K562 (cell line): ENCODE measurements around the gene RUVBL2. TPM values are rescaled to one million over a fixed set of nuclear protein-coding genes. Genes with fewer than 3 reads are reported as not detected.

Experiments used
- CREM ChIP-seq: IDR thresholded peaks from 2 replicates; pipeline ENCODE4 v1.6.1; 2014; ENCODE audit warnings: antibody characterized with exemption, low read depth
- GATA2 ChIP-seq: sonication (generic); formaldehyde crosslinking; IDR thresholded peaks from 2 replicates; pipeline ENCODE4 v1.4.0; 2020; ENCODE audit warnings: mild to moderate bottlenecking, missing genetic modification reagents
- HIVEP1 ChIP-seq: fragments of 250-450 bp; sonication (Bioruptor Pico); IDR thresholded peaks from 2 replicates; pipeline ENCODE4 v1.4.0; 2020; ENCODE audit warnings: mild to moderate bottlenecking
- KAT2B ChIP-seq: IDR thresholded peaks from one replicate; pipeline ENCODE4 v1.6.1; 2012; ENCODE audit warnings: low read depth, mild to moderate bottlenecking, control low read depth, inconsistent platforms, low read length, moderate library complexity
- MED1 ChIP-seq: sonication (generic); formaldehyde crosslinking; IDR thresholded peaks from 2 replicates; pipeline ENCODE4 v1.8.1; 2023; ENCODE audit warnings: missing genetic modification reagents, borderline replicate concordance
- NFRKB ChIP-seq: fragments of 450-650 bp; IDR thresholded peaks from 2 replicates; pipeline ENCODE4 v1.6.1; 2016; ENCODE audit warnings: low read depth
- PURB ChIP-seq: sonication (generic); formaldehyde crosslinking; IDR thresholded peaks from 2 replicates; pipeline ENCODE4 v1.9.0; 2021; ENCODE audit warnings: low read depth, mild to moderate bottlenecking, missing genetic modification reagents
- RAD51 ChIP-seq: fragments of 450-650 bp; IDR thresholded peaks from 2 replicates; pipeline ENCODE4 v1.7.1; 2016; ENCODE audit warnings: low read depth, mild to moderate bottlenecking, borderline replicate concordance
- RFX7 ChIP-seq: fragments of 250-450 bp; sonication (Bioruptor Pico); IDR thresholded peaks from 2 replicates; pipeline ENCODE4 v1.5.1; 2021; ENCODE audit warnings: mild to moderate bottlenecking
- SAFB2 ChIP-seq: fragments of 200-400 bp; formaldehyde crosslinking; IDR thresholded peaks from 2 replicates; pipeline ENCODE4 v1.6.1; 2018; ENCODE audit warnings: borderline replicate concordance, low read length, low read depth, moderate library complexity; ENCODE audit not compliant: severe bottlenecking
- SMARCA4 ChIP-seq: fragments of 450-650 bp; IDR thresholded peaks from 2 replicates; pipeline ENCODE4 v1.6.1; 2016
- SRSF1 ChIP-seq: fragments of 200-400 bp; formaldehyde crosslinking; IDR thresholded peaks from 2 replicates; pipeline ENCODE4 v1.6.1; 2017; ENCODE audit warnings: mild to moderate bottlenecking, low read depth, low read length, moderate library complexity
- SRSF7 ChIP-seq: fragments of 200-400 bp; formaldehyde crosslinking; optimal IDR thresholded peaks from 2 replicates; pipeline ENCODE3; 2017; ENCODE audit warnings: mild to moderate bottlenecking, low read depth, low read length
- ZKSCAN1 ChIP-seq: fragments of 150-350 bp; IDR thresholded peaks from 2 replicates; pipeline ENCODE4 v1.6.1; 2016; ENCODE audit warnings: low read depth, low read length
- ZNF431 ChIP-seq: sonication (generic); formaldehyde crosslinking; IDR thresholded peaks from 2 replicates; pipeline ENCODE4 v1.8.0; 2022; ENCODE audit warnings: mild to moderate bottlenecking, missing genetic modification reagents
- ZNF695 ChIP-seq: fragments of 450-650 bp; formaldehyde crosslinking; IDR thresholded peaks from 2 replicates; pipeline ENCODE4 v1.4.0; 2020; ENCODE audit warnings: mild to moderate bottlenecking, moderate library complexity
- polyA plus RNA-seq, 8 experiments: library from polyadenylated mRNA; depleted of rRNA in 4 of 8; stranded (reverse) in 5 of 8; unstranded in 3 of 8; fragments of >200 nt; fragmentation: Nextera tagmentation in 2 of 8; fragmentation: Illumina TruSeq in 1 of 8; extraction: Ambion mirVana in 2 of 8; extraction: Trizol in 1 of 8; gene quantifications; 2 replicates each; pipeline versions ENCODE4 v1.2.1 to v1.2.3, GENCODE V29; 2011 to 2014; ENCODE audit warnings: inconsistent platforms in 1 of 8, missing spikeins in 1 of 8
- total RNA-seq, 7 experiments: library from RNA; depleted of rRNA in 6 of 7; stranded (reverse); fragments of >200 nt in 6 of 7; fragmentation: Illumina TruSeq in 2 of 7; extraction: Trizol in 2 of 7; gene quantifications; 2 replicates each; pipeline versions ENCODE4 v1.2.1 to v1.2.3, GENCODE V29; 2011 to 2021; ENCODE audit warnings: low replicate concordance in 1 of 7
- TF ChIP-seq, protein P1 (sequence below): fragments of 200-400 bp; formaldehyde crosslinking; IDR thresholded peaks from 2 replicates; pipeline ENCODE4 v1.6.1; 2017; ENCODE audit warnings: mild to moderate bottlenecking, low read depth, low read length, moderate library complexity
- TF ChIP-seq, protein P2 (sequence below), 2 experiments: fragments of 450-650 bp in 1 of 2; sonication (generic) in 1 of 2; formaldehyde crosslinking; conservative IDR thresholded peaks; 2 replicates each; pipeline versions ENCODE4 v1.4.0 to v1.8.1; 2020 to 2022; ENCODE audit warnings: mild to moderate bottlenecking in 1 of 2, missing genetic modification reagents in 1 of 2
- TF ChIP-seq, protein P3 (sequence below): sonication (generic); formaldehyde crosslinking; IDR thresholded peaks from 2 replicates; pipeline ENCODE4 v1.8.1; 2023; ENCODE audit warnings: mild to moderate bottlenecking, missing genetic modification reagents
- TF ChIP-seq, protein P4 (sequence below): sonication (generic); formaldehyde crosslinking; IDR thresholded peaks from 2 replicates; pipeline ENCODE4 v1.4.0; 2020; ENCODE audit warnings: mild to moderate bottlenecking, missing genetic modification reagents

The RUVBL2 gene
- total and polyA plus RNA-seq, 9 of the 15 experiments (the other 6 are each of a cell fraction or from before 2014, with no cell fraction given) = 71.4 to 453 (median 237) TPM

DNA sequence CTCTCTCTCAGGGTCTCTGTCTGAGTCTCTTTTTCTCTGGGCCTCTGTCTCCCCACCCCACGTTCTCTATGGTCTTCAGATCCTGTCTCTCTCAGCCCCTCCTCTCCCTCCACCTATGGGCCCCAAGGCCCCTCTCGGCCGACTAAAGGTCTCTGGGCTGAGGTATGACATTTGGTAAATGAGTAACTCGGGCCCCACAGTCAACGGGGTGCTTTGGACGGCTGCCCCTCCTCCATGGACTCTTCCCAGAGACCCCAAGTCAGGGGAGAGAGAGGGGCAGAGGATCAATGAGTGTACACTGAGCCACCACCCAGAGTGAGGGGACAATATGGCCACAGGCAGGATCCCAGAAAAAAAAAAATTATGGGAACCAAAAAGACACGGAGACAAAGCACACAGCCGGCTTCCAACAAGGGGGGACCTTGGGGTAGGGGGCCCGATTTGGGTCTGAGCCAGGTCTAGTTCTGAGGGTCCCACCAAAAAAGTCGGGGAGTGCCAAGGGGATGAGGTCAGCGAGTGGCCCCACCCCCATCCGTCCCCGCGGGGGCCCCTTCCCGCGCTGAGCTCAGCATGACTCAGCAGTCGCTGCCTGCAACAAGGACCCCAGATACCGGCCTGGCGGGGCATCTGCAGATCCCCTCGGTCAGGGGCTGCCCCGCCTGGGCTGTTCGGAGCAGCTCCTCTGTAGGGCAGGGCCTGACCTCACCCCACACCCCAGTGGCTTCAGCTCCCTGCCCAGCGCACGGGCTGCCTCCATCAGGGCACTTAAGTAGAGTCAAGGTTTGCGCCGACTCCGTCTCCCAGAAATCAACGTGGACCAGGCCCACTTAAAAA, 30.1 kb upstream of the RUVBL2 start (continued):
- TF ChIP-seq, protein P1, sequence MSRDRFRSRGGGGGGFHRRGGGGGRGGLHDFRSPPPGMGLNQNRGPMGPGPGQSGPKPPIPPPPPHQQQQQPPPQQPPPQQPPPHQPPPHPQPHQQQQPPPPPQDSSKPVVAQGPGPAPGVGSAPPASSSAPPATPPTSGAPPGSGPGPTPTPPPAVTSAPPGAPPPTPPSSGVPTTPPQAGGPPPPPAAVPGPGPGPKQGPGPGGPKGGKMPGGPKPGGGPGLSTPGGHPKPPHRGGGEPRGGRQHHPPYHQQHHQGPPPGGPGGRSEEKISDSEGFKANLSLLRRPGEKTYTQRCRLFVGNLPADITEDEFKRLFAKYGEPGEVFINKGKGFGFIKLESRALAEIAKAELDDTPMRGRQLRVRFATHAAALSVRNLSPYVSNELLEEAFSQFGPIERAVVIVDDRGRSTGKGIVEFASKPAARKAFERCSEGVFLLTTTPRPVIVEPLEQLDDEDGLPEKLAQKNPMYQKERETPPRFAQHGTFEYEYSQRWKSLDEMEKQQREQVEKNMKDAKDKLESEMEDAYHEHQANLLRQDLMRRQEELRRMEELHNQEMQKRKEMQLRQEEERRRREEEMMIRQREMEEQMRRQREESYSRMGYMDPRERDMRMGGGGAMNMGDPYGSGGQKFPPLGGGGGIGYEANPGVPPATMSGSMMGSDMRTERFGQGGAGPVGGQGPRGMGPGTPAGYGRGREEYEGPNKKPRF = no peak
- no peak for TF ChIP-seq PURB (CRISPR knock-in tag)
- no peak for TF ChIP-seq SAFB2
- TF ChIP-seq MED1 = no peak
- no peak for TF ChIP-seq SRSF7
- peak; percentile 91 for TF ChIP-seq SMARCA4
- TF ChIP-seq, protein P2, sequence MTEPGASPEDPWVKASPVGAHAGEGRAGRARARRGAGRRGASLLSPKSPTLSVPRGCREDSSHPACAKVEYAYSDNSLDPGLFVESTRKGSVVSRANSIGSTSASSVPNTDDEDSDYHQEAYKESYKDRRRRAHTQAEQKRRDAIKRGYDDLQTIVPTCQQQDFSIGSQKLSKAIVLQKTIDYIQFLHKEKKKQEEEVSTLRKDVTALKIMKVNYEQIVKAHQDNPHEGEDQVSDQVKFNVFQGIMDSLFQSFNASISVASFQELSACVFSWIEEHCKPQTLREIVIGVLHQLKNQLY (CRISPR knock-in tag; conservative IDR thresholded peaks at IDR 0.05) = no peak
- TF ChIP-seq RFX7 (CRISPR knock-in tag) = no peak
- TF ChIP-seq ZNF695 (CRISPR knock-in tag) = no peak
- no peak; the same call in 1 of the 2 replicates for TF ChIP-seq RAD51
- TF ChIP-seq, protein P3, sequence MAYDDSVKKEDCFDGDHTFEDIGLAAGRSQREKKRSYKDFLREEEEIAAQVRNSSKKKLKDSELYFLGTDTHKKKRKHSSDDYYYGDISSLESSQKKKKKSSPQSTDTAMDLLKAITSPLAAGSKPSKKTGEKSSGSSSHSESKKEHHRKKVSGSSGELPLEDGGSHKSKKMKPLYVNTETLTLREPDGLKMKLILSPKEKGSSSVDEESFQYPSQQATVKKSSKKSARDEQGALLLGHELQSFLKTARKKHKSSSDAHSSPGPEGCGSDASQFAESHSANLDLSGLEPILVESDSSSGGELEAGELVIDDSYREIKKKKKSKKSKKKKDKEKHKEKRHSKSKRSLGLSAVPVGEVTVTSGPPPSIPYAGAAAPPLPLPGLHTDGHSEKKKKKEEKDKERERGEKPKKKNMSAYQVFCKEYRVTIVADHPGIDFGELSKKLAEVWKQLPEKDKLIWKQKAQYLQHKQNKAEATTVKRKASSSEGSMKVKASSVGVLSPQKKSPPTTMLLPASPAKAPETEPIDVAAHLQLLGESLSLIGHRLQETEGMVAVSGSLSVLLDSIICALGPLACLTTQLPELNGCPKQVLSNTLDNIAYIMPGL (CRISPR knock-in tag) = no peak
- peak; percentile 91; the same call in 1 of the 2 replicates for TF ChIP-seq NFRKB
- TF ChIP-seq SRSF1 = no peak
- no peak for TF ChIP-seq GATA2
- TF ChIP-seq HIVEP1 (CRISPR knock-in tag) = peak; percentile 5; the same call in 1 of the 2 replicates
- TF ChIP-seq ZNF431 (CRISPR knock-in tag) = 0 out of 2 replicates have a peak, but pooled peaks have one; percentile 29
- TF ChIP-seq ZKSCAN1 = no peak; the same call in none of the 2 replicates
- TF ChIP-seq, protein P4, sequence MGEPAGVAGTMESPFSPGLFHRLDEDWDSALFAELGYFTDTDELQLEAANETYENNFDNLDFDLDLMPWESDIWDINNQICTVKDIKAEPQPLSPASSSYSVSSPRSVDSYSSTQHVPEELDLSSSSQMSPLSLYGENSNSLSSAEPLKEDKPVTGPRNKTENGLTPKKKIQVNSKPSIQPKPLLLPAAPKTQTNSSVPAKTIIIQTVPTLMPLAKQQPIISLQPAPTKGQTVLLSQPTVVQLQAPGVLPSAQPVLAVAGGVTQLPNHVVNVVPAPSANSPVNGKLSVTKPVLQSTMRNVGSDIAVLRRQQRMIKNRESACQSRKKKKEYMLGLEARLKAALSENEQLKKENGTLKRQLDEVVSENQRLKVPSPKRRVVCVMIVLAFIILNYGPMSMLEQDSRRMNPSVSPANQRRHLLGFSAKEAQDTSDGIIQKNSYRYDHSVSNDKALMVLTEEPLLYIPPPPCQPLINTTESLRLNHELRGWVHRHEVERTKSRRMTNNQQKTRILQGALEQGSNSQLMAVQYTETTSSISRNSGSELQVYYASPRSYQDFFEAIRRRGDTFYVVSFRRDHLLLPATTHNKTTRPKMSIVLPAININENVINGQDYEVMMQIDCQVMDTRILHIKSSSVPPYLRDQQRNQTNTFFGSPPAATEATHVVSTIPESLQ (CRISPR knock-in tag) = no peak
- TF ChIP-seq KAT2B = no peak
- TF ChIP-seq CREM = peak; percentile 81
